Right lobe of liver (tissue), 4 donors: ENCODE results near the gene TXN2.

Experiments used
- CTCF ChIP-seq, 4 donors: fragments of 200-600 bp in 3 of 4; fragments of 450-650 bp in 1 of 4; IDR thresholded peaks; one replicate each; pipeline versions ENCODE4 v1.5.1 to v1.8.0; 2016 to 2022; ENCODE audit warnings: antibody characterized with exemption in 4 of 4, mild to moderate bottlenecking in 2 of 4
- POLR2A ChIP-seq: fragments of 450-650 bp; IDR thresholded peaks from one replicate; pipeline ENCODE4 v1.6.1; 2017; ENCODE audit warnings: antibody characterized with exemption, mild to moderate bottlenecking
- donor health status: DM: no; HTN: no; CAD: no.
- donor health status: DM: no; HTN: no; CAD: no.
- donor health status: DM: no; HTN: yes; CAD: no.

- no peak for TF ChIP-seq POLR2A
- no peak for TF ChIP-seq CTCF (IDR thresholded peaks at IDR 0.05)
Measured at GRCh38 chr22:36465232-36466021, 16.0 kb downstream of the TXN2 start.
